Neural cell (in vitro differentiated cells): Measurements from ENCODE around the gene OGFR.

Experiments used
- POLR2AphosphoS5 ChIP-seq: IDR thresholded peaks from 2 replicates; pipeline ENCODE4 v1.6.1; 2012
- SMC3 ChIP-seq: fragments of 450-650 bp; conservative IDR thresholded peaks from 2 replicates; pipeline ENCODE4 v1.6.1; 2014; ENCODE audit warnings: antibody characterized with exemption, mild to moderate bottlenecking, moderate library complexity; ENCODE audit not compliant: poor library complexity
- TAF1 ChIP-seq: IDR thresholded peaks from 2 replicates; pipeline ENCODE4 v1.6.1; 2012; ENCODE audit warnings: low read depth
- TF ChIP-seq, protein P1 (sequence below): fragments of 450-650 bp; IDR thresholded peaks from 2 replicates; pipeline ENCODE4 v1.5.1; 2014; ENCODE audit warnings: antibody characterized with exemption, mild to moderate bottlenecking, moderate library complexity; ENCODE audit not compliant: poor library complexity, severe bottlenecking

DNA sequence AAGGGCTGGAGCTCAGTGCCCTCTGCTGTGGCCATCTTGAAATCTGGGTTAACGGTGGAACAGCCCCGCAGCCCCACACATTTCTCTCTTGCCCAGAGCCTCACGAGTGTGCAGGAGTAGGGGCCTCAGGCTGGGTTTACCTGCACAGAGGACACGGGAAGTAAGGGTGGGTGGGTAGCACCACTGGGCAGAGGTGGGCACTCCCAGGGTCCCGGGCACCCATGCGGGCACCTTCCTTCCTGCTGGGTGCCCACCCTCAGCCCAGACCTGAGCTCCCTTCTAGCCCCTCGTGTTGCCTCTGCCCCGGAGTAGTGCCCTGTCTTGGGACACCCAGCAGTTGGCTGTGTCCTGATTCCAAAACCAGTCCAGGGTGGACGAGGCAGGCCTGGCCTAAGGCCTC lies 23.4 kb downstream of the OGFR start:
- TF ChIP-seq, protein P1, sequence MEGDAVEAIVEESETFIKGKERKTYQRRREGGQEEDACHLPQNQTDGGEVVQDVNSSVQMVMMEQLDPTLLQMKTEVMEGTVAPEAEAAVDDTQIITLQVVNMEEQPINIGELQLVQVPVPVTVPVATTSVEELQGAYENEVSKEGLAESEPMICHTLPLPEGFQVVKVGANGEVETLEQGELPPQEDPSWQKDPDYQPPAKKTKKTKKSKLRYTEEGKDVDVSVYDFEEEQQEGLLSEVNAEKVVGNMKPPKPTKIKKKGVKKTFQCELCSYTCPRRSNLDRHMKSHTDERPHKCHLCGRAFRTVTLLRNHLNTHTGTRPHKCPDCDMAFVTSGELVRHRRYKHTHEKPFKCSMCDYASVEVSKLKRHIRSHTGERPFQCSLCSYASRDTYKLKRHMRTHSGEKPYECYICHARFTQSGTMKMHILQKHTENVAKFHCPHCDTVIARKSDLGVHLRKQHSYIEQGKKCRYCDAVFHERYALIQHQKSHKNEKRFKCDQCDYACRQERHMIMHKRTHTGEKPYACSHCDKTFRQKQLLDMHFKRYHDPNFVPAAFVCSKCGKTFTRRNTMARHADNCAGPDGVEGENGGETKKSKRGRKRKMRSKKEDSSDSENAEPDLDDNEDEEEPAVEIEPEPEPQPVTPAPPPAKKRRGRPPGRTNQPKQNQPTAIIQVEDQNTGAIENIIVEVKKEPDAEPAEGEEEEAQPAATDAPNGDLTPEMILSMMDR: no peak
- TF ChIP-seq POLR2AphosphoS5: no peak
- TF ChIP-seq TAF1: no peak
- no peak for TF ChIP-seq SMC3
